NT2/D1 (cell line): ENCODE results near the gene PRMT7.

ENCODE experiments used
- DNase-seq: peaks from one replicate; pipeline ENCODE4 v3.0.0-alpha.2; 2011; ENCODE audit warnings: low read depth, low spot score
- H3K27me3 ChIP-seq: 2 replicates; pipeline ENCODE4 v1.6.0; 2011; ENCODE audit warnings: mild to moderate bottlenecking; ENCODE audit not compliant: insufficient read length, insufficient read depth
- H3K36me3 ChIP-seq: 2 replicates; pipeline ENCODE4 v1.6.1; 2011; ENCODE audit warnings: mild to moderate bottlenecking, low read length, mixed read lengths; ENCODE audit not compliant: insufficient read depth, insufficient read length
- H3K4me1 ChIP-seq: 2 replicates; pipeline ENCODE4 v1.5.1; 2011; ENCODE audit not compliant: insufficient read depth, insufficient read length
- H3K4me3 ChIP-seq: 2 replicates; pipeline ENCODE4 v1.5.1; 2011; ENCODE audit warnings: low read depth; ENCODE audit not compliant: insufficient read length
- H3K9ac ChIP-seq: 2 replicates; pipeline ENCODE4 v1.6.0; 2011; ENCODE audit warnings: low read depth; ENCODE audit not compliant: insufficient read length
- H3K9me3 ChIP-seq: 2 replicates; pipeline ENCODE4 v1.5.1; 2011; ENCODE audit warnings: mild to moderate bottlenecking, low read length; ENCODE audit not compliant: insufficient read depth
- SUZ12 ChIP-seq: IDR thresholded peaks from 2 replicates; pipeline ENCODE4 v1.6.1; 2011; ENCODE audit not compliant: insufficient read length, insufficient read depth; ENCODE audit errors: extremely low read depth
- YY1 ChIP-seq: IDR thresholded peaks from 2 replicates; pipeline ENCODE4 v1.6.1; 2011; ENCODE audit not compliant: insufficient read length, insufficient read depth
- ZNF274 ChIP-seq: IDR thresholded peaks from 2 replicates; pipeline ENCODE4 v1.6.1; 2011; ENCODE audit warnings: mild to moderate bottlenecking, low read depth, low read length

Gene PRMT7

GRCh38 chr16:68324336-68324735 is 13.5 kb downstream of the PRMT7 start:
- no peaks in the 10 kb centered on the region for H3K4me1 ChIP-seq
- H3K36me3 ChIP-seq = peaks cover 84% of the 10 kb centered on the region
- DNase-seq = no peak
- no peaks in the 10 kb centered on the region for H3K9me3 ChIP-seq
- H3K4me3 ChIP-seq = no peak overlapping the region
- no peak overlapping the region for H3K9ac ChIP-seq
- no peaks in the 10 kb centered on the region for H3K27me3 ChIP-seq
- TF ChIP-seq SUZ12 = no peak
- TF ChIP-seq ZNF274 = no peak
- no peak for TF ChIP-seq YY1

GRCh38 chr16:68324780-68325357 is 14.1 kb downstream of the PRMT7 start:
- TF ChIP-seq YY1 (no peak), SUZ12 (no peak), ZNF274 (no peak)
- Histone ChIP-seq H3K4me3 (no peak overlapping the region), H3K27me3 (no peaks in the 10 kb centered on the region), H3K4me1 (no peaks in the 10 kb centered on the region), H3K9me3 (no peaks in the 10 kb centered on the region), H3K9ac (no peak overlapping the region), H3K36me3 (peaks cover 85% of the 10 kb centered on the region)
- DNase-seq = no peak

GRCh38 chr16:68328151-68328859 is 17.5 kb downstream of the PRMT7 start:
- Histone ChIP-seq H3K27me3 (no peaks in the 10 kb centered on the region), H3K4me1 (peaks cover 3% of the 10 kb centered on the region), H3K4me3 (no peak overlapping the region), H3K36me3 (peaks cover 73% of the 10 kb centered on the region), H3K9me3 (no peaks in the 10 kb centered on the region), H3K9ac (no peak overlapping the region)
- no peak for TF ChIP-seq ZNF274
- TF ChIP-seq YY1 = no peak
- no peak for TF ChIP-seq SUZ12
- peak; percentile 87 for DNase-seq

GRCh38 chr16:68328860-68329390 is 18.1 kb downstream of the PRMT7 start:
- H3K9ac ChIP-seq = no peak overlapping the region
- H3K4me1 ChIP-seq = peaks cover 3% of the 10 kb centered on the region
- H3K27me3 ChIP-seq = no peaks in the 10 kb centered on the region
- TF ChIP-seq SUZ12 = no peak
- no peak for TF ChIP-seq ZNF274
- TF ChIP-seq YY1 = no peak
- no peaks in the 10 kb centered on the region for H3K9me3 ChIP-seq
- H3K36me3 ChIP-seq = peaks cover 73% of the 10 kb centered on the region
- H3K4me3 ChIP-seq = no peak overlapping the region
- no peak for DNase-seq

- Histone ChIP-seq H3K4me1 (peaks cover 3% of the 10 kb centered on the region), H3K9ac (no peak overlapping the region), H3K36me3 (peaks cover 67% of the 10 kb centered on the region), H3K4me3 (no peak overlapping the region), H3K9me3 (no peaks in the 10 kb centered on the region), H3K27me3 (no peaks in the 10 kb centered on the region)
- DNase-seq = no peak
- no peak for TF ChIP-seq YY1
- no peak for TF ChIP-seq ZNF274
- TF ChIP-seq SUZ12 = no peak
Measured at GRCh38 chr16:68331879-68332410, 21.1 kb downstream of the PRMT7 start.

GRCh38 chr16:68332411-68333121 is 21.7 kb downstream of the PRMT7 start:
- no peak for DNase-seq
- TF ChIP-seq YY1 = no peak
- TF ChIP-seq ZNF274 = no peak
- no peak overlapping the region for H3K9ac ChIP-seq
- H3K36me3 ChIP-seq = peaks cover 67% of the 10 kb centered on the region
- peaks cover 3% of the 10 kb centered on the region for H3K4me1 ChIP-seq
- no peaks in the 10 kb centered on the region for H3K27me3 ChIP-seq
- no peaks in the 10 kb centered on the region for H3K9me3 ChIP-seq
- H3K4me3 ChIP-seq = no peak overlapping the region

GRCh38 chr16:68335175-68335574 is 24.4 kb downstream of the PRMT7 start:
- Histone ChIP-seq H3K9me3 (no peaks in the 10 kb centered on the region), H3K9ac (no peak overlapping the region), H3K27me3 (no peaks in the 10 kb centered on the region), H3K36me3 (peaks cover 74% of the 10 kb centered on the region), H3K4me1 (peaks cover 3% of the 10 kb centered on the region), H3K4me3 (no peak overlapping the region)
- DNase-seq = no peak
- TF ChIP-seq ZNF274 = no peak
- TF ChIP-seq SUZ12 = no peak
- no peak for TF ChIP-seq YY1
